ENCODE results near the gene DSCAML1.

The DSCAML1 gene

GRCh38 chr11:117634756-117635603 lies 162.0 kb downstream of the DSCAML1 start:
- DNase-seq (ENCODE audit: low read depth, low spot score): no peak

- DNase-seq (ENCODE audit: low read depth, low spot score): no peak
These were observed 162.8 kb downstream of the DSCAML1 start for GRCh38 chr11:117633976-117634755.

- no peak for DNase-seq (ENCODE audit: low read depth, low spot score)
These were observed 163.7 kb downstream of the DSCAML1 start for GRCh38 chr11:117633186-117633754.

- DNase-seq (ENCODE audit: low read depth, low spot score): no peak
These were observed 164.7 kb downstream of the DSCAML1 start for GRCh38 chr11:117632306-117632705.

- DNase-seq (ENCODE audit: low read depth, low spot score): no peak
These were observed 165.5 kb downstream of the DSCAML1 start for GRCh38 chr11:117631336-117632140.

- no peak for DNase-seq (ENCODE audit: low read depth, low spot score)
These were observed 167.0 kb downstream of the DSCAML1 start for GRCh38 chr11:117629891-117630538.

GRCh38 chr11:117629146-117629545 lies 167.9 kb downstream of the DSCAML1 start:
- no peak for DNase-seq (ENCODE audit: low read depth, low spot score)

- DNase-seq (ENCODE audit: low read depth, low spot score): no peak
These were observed 169.8 kb downstream of the DSCAML1 start for GRCh38 chr11:117627259-117627658.

GRCh38 chr11:117626576-117626975 lies 170.4 kb downstream of the DSCAML1 start:
- no peak for DNase-seq (ENCODE audit: low read depth, low spot score)

- no peak for DNase-seq (ENCODE audit: low read depth, low spot score)
These were observed 171.8 kb downstream of the DSCAML1 start for GRCh38 chr11:117625237-117625636.

- DNase-seq (ENCODE audit: low read depth, low spot score): no peak
These were observed 173.2 kb downstream of the DSCAML1 start for GRCh38 chr11:117623831-117624271.

- DNase-seq (ENCODE audit: low read depth, low spot score): no peak
These were observed 175.8 kb downstream of the DSCAML1 start for GRCh38 chr11:117621226-117621625.

- DNase-seq (ENCODE audit: low read depth, low spot score): no peak
These were observed 176.4 kb downstream of the DSCAML1 start for GRCh38 chr11:117620659-117621058.

GRCh38 chr11:117620086-117620485 lies 176.9 kb downstream of the DSCAML1 start:
- DNase-seq (ENCODE audit: low read depth, low spot score): no peak

- no peak for DNase-seq (ENCODE audit: low read depth, low spot score)
These were observed 177.4 kb downstream of the DSCAML1 start for GRCh38 chr11:117619661-117620060.

- DNase-seq (ENCODE audit: low read depth, low spot score): no peak
These were observed 178.0 kb downstream of the DSCAML1 start for GRCh38 chr11:117618982-117619355.

GRCh38 chr11:117618302-117618981 lies 178.6 kb downstream of the DSCAML1 start:
- DNase-seq (ENCODE audit: low read depth, low spot score): no peak

GRCh38 chr11:117616979-117617378 lies 180.0 kb downstream of the DSCAML1 start:
- no peak for DNase-seq (ENCODE audit: low read depth, low spot score)

GRCh38 chr11:117614728-117615127 lies 182.3 kb downstream of the DSCAML1 start:
- DNase-seq (ENCODE audit: low read depth, low spot score): no peak

GRCh38 chr11:117613521-117613920 lies 183.5 kb downstream of the DSCAML1 start:
- no peak for DNase-seq (ENCODE audit: low read depth, low spot score)

Measured in brain pericyte (primary cell).